HuH-7 (cell line): ENCODE results near the gene LENG9.
"Not testable (repeated sequence)": the region's sequence is repeated elsewhere in the genome, so short reads cannot be mapped to it uniquely, and the experiment has no call there.

Source experiments
- DNase-seq: peaks from one replicate; pipeline ENCODE4 v3.0.0; 2011; ENCODE audit warnings: low spot score

Gene LENG9

DNA sequence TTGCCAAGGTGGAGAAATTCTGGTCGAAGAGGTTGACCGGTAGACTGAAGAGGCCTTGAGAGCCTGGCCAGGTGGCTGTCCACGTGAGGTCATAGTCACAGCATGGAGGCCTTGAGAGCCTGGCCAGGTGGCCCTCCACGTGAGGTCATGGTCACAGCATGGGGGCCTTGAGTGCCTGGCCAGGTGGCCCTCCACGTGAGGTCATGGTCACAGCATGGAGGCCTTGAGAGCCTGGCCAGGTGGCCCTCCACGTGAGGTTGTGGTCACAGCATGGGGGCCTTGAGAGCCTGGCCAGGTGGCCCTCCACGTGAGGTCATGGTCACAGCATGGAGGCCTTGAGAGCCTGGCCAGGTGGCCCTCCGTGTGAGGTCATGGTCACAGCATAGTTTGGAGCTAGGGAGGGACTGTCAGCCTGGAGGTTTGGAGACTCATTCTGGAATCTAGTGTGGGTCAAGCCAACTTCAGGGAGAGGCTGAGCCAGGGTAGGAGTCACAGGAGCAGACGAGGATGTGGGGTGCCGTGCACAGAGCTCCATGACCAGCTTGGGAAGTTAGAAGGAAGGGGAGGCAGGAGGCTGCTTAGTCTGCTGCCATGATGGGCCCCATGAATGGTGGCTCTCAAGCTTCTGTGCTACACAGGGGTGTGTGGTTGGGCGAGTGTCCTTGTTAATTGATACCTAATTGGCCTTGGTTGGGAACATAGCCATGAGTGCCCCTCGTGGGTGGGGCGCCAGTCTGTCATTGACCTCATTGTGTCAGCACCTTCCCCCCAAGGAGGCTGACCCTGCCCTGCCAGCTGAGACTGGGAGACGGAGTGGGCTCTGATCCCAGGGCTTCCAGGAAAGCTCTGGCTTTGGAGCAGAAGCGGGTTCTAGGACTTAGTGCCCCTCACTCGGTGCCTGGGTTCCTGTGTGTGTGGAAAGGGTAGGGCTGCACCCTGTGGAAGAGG is 4.0 kb downstream of the LENG9 start:
- DNase-seq, result no peak

DNA sequence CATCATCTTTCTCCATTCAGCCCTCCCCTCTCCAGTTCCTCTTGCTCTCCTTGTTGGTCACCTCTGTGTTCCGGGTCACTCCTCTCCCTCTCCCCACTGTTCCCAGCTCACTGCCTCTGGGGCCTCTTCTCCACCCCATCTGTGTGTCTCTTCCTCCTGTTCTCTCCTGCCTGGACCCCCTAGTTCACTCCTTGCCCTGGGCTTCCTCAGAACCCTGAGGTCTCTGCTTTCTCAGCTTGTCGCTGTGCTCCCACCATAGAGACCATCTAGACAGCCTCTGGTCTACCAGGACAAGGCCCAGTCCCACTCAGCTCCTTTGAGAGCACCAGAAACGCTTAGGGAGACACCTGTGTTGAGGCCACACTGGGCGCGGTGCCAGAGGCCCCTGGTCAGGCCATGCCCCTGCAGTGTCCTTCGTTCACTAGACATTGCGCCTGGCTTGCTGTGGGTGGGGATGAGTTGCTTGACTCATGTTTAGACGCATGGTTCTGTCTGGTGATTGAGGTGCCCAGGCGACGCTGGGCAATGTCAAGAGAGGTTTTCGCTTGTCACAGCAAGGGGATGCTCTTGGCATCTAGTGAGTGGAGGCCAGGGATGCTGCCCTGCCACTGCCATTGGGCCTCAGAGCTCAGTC is 4.8 kb downstream of the LENG9 start:
- DNase-seq, result no peak

- no peak for DNase-seq
Measured at GRCh38 chr19:54457773-54458647, 5.6 kb downstream of the LENG9 start.

- DNase-seq, result no peak
Measured at GRCh38 chr19:54456423-54457373, 6.9 kb downstream of the LENG9 start.

DNA sequence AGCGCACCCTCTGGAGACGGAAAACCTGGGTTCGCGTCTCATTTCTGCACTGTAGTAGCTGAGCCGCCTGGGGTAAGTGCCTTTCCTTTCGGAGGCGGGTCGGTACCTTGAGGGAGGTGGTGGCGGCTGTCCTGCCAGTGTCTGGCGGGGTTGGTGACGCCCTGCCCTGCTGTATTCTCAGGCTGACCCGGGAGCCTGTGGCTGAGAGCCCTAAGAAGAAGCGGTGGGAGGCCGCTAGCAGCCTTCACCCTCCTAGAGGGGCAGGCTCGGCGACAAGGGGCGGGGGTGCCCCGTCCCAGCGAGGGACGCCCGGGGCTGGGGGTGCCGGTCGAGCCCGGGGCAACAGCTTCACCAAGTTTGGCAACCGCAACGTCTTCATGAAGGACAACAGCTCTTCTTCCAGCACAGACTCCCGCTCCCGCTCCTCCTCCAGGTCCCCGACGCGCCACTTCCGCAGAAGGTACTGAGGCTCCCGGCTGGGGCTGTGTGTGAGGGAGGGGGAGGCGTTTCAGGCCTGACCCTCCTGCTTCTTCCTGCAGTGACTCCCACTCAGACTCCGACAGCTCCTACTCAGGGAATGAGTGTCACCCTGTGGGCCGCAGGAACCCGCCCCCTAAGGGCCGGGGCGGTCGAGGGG is 7.7 kb downstream of the LENG9 start:
- no peak for DNase-seq

GRCh38 chr19:54454781-54455675 is 8.6 kb downstream of the LENG9 start:
- DNase-seq, result no peak

- DNase-seq, result no peak
Measured at GRCh38 chr19:54453921-54454780, 9.4 kb downstream of the LENG9 start.

DNA sequence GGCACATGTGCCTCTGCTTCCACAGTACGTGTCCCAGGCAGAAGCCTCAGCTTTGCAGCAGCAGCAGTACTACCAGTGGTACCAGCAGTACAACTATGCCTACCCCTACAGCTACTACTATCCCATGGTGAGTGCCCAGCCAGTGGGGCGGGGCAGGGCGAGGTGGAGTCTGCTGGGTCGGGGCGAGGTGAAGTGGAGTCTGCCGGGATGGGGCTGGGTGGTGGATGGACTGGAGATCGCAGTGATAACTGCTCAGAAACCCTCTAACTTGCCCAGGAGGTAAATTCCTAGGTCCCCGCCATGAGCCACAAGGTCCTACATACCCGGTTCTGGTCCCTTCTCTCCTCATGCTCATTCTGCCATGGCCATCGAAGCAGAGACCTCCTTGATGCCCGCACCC is 11.0 kb downstream of the LENG9 start:
- DNase-seq, result no peak

- DNase-seq, result no peak
Measured at GRCh38 chr19:54451997-54452396, 11.6 kb downstream of the LENG9 start.

DNA sequence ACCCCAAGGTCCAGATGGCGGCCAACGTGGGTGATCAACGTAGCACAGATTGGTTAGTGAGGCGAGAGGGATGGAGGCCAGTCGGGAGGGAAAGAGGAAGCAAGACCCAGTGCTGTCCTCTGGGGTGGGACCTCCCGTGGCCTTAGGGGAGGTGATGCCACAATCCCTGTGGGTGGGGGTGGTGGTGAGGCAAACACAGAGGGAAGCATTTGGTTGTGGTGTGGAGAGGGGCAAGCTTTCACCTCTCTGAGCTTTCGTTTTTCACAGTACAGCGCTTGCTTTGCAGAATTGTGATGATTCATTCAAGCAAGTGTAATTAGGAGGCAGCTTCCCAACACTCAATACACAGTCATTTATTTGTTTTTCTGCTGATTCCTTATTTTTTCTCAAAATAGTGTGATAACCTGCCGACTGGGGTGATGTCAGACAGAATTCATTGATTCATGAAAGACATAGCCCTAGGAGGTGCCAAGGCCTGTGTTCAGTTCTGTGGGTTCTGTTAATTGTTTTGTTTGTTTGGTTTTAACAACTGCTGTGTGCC is 12.2 kb downstream of the LENG9 start:
- no peak for DNase-seq

GRCh38 chr19:54449701-54450069 is 13.9 kb downstream of the LENG9 start:
- no peak for DNase-seq

- peak; percentile 94 for DNase-seq
Measured at GRCh38 chr19:54448774-54449700, 14.5 kb downstream of the LENG9 start, which contains the start of gene LENG8. TSS of gene LENG8 (plus strand) at chr19:54449199. CDS start at chr19:54451345, 2,146 bp downstream.

DNA sequence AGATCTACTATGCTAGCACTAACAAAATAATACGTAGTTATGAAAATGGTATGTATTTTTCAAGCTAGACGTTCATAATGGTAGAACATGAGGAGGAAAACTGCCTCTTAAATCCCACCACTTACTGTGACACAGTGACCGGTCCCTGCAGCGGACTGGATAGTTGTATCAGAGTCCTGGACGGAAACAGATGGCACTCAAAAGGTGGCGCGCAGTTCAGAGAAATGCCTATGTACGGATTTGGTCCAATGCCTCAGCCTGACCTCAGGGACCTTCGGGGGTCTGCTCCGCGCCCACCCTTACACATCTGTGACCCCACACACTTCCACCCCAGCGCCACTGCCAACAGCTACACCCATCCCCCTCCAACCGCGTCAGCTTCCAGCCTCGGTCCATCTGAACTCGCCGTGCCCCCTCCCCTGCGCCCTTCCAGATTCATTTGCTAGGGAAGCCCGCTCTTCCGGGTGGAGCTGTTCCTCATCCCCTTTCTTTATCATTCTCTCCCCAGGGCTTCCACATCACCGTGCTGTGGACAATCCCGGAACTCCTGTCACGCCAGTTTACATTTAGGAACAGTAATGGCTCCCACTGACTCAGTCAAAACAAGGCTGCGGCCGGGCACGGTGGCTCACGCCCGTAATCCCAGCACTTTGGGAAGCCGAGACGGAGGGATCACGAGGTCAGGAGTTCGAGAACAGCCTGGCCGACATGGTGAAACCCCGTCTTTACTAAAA is 15.4 kb downstream of the LENG9 start:
- DNase-seq, result no peak

- not testable (repeated sequence) for DNase-seq
Measured at GRCh38 chr19:54446349-54446748, 17.2 kb downstream of the LENG9 start.

GRCh38 chr19:54444737-54445136 is 18.8 kb downstream of the LENG9 start:
- no peak for DNase-seq

DNA sequence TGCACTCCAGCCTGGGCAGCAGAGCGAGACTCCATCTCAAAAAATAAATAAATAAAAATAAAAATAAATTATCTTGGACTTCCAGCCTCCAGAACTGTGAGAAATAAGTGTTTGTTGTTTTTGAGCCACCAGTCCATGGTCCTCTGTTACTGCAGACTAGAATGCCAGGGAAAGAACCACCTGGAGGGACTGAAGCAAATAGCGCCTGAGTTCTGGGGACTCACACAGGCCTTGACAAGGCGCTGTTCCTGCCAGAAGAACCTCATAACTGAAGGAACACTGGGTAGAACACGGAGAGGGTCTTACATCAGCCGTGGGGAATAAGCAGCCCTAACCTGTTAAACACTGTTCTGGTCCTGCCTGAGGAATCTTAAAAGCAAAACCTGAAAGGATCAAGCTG is 22.9 kb downstream of the LENG9 start:
- DNase-seq, result no peak
